Lower lobe of right lung (tissue), 2 donors: Measurements from ENCODE around the gene PRRC2B. TPM values are rescaled to one million over a fixed set of nuclear protein-coding genes. Genes with fewer than 3 reads are reported as not detected.

Experiments used
- ATAC-seq, 2 donors: fragments of 200-7000 bp; cut with Tn5 transposase; one replicate each; pipeline ENCODE4 v1.9.1; 2020 to 2022; ENCODE audit warnings: mild to moderate bottlenecking in 2 of 2, moderate library complexity in 2 of 2
- DNase-seq: peaks from one replicate; pipeline ENCODE4 v3.0.0-alpha.2; 2020
- H3K27ac ChIP-seq: fragments of 200-600 bp; one replicate; pipeline ENCODE4 v1.8.0; 2022
- H3K27me3 ChIP-seq: fragments of 200-600 bp; one replicate; pipeline ENCODE4 v1.8.0; 2022; ENCODE audit warnings: low read depth
- H3K36me3 ChIP-seq: fragments of 200-600 bp; one replicate; pipeline ENCODE4 v1.8.0; 2022; ENCODE audit warnings: mild to moderate bottlenecking
- H3K4me1 ChIP-seq: fragments of 200-600 bp; one replicate; pipeline ENCODE4 v1.8.0; 2022
- H3K4me3 ChIP-seq: fragments of 200-600 bp; one replicate; pipeline ENCODE4 v1.8.0; 2022; ENCODE audit warnings: mild to moderate bottlenecking
- H3K9me3 ChIP-seq: fragments of 200-600 bp; one replicate; pipeline ENCODE4 v1.8.0; 2022
- intact Hi-C: fragments of 100-400 bp; cut with DNase I; formaldehyde crosslinking; loops from one replicate; pipeline ENCODE4 v1.11.0; 2022
- total RNA-seq: library from RNA; stranded (reverse); fragmentation: NEBNext Ultra II Directional; extraction: Animal tissue kit (Norgen Biotek cat#: 25700); gene quantifications from one replicate; pipeline ENCODE4 v1.2.1, GENCODE V29; 2021
- TF ChIP-seq, protein P1 (sequence below): fragments of 200-600 bp; IDR thresholded peaks from one replicate; pipeline ENCODE4 v1.8.0; 2022; ENCODE audit warnings: antibody characterized with exemption, mild to moderate bottlenecking
- donor health status: DM: no; HTN: yes; CAD: no; lungs with severe emphysema.

PRRC2B gene
- total RNA-seq, 1 donor from 2014 or later = 170 TPM

- intact Hi-C loops = no loop called here
- Histone ChIP-seq H3K9me3 (peaks cover 6% of the 10 kb centered on the region), H3K27me3 (no peaks in the 10 kb centered on the region), H3K27ac (no peak overlapping the region), H3K4me3 (no peak overlapping the region), H3K36me3 (peaks cover 93% of the 10 kb centered on the region), H3K4me1 (no peaks in the 10 kb centered on the region)
- DNase-seq (no peak), ATAC-seq (no peak)
- TF ChIP-seq, protein P1, sequence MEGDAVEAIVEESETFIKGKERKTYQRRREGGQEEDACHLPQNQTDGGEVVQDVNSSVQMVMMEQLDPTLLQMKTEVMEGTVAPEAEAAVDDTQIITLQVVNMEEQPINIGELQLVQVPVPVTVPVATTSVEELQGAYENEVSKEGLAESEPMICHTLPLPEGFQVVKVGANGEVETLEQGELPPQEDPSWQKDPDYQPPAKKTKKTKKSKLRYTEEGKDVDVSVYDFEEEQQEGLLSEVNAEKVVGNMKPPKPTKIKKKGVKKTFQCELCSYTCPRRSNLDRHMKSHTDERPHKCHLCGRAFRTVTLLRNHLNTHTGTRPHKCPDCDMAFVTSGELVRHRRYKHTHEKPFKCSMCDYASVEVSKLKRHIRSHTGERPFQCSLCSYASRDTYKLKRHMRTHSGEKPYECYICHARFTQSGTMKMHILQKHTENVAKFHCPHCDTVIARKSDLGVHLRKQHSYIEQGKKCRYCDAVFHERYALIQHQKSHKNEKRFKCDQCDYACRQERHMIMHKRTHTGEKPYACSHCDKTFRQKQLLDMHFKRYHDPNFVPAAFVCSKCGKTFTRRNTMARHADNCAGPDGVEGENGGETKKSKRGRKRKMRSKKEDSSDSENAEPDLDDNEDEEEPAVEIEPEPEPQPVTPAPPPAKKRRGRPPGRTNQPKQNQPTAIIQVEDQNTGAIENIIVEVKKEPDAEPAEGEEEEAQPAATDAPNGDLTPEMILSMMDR = no peak
Observed at GRCh38 chr9:131516930-131517329, 123.0 kb downstream of the PRRC2B start.

DNA sequence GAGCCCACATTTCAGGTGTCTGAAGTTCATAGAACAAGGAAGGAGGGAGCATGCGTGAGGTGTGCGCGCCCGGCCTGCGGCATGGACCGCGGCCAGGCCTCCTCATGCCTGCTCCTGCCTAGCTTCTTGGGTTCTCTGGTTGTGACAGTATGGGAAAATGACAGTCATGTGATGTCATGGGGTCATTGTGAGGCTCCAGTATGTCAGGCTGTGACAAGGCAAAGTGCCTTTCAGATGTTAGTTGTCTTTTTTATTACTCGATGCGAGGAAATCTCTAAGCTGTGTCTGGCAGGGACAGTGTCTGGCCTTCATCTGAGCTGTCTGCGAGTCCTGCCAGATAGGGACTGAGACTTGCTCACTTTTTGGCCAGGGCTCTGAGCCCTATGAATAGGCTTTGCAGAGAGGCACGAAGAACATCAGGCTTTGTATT is 123.9 kb downstream of the PRRC2B start:
- DNase-seq = no peak
- H3K4me3 ChIP-seq = no peak overlapping the region
- peaks cover 94% of the 10 kb centered on the region for H3K36me3 ChIP-seq
- no peaks in the 10 kb centered on the region for H3K27me3 ChIP-seq
- no peaks in the 10 kb centered on the region for H3K4me1 ChIP-seq
- peaks cover 6% of the 10 kb centered on the region for H3K9me3 ChIP-seq
- TF ChIP-seq, protein P1 = no peak
- intact Hi-C loops = no loop called here
- no peak for ATAC-seq
- H3K27ac ChIP-seq = no peak overlapping the region

DNA sequence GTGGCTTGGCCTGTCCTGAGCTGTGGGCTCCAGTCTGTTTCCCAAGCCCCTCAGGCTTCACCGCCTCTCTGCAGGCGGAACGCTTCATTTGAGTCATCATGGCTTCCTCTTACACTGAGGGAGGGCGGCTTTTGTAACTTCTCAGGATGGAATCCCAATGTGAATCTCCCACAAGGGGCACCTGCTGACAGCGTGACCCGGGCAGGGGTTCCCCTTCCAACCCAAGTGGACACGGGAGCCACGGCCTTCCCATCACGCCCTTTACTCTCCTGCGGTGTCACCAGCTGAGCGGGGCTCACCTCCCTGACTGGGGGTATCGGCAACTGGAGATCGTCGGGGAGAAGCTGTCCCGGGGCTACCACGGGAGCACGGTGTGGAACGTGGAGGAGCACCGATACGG is 124.7 kb downstream of the PRRC2B start:
- ATAC-seq (no peak), DNase-seq (no peak)
- intact Hi-C loops = no loop called here
- Histone ChIP-seq H3K27me3 (no peaks in the 10 kb centered on the region), H3K4me3 (no peak overlapping the region), H3K27ac (no peak overlapping the region), H3K4me1 (no peaks in the 10 kb centered on the region), H3K36me3 (peaks cover 94% of the 10 kb centered on the region), H3K9me3 (peaks cover 6% of the 10 kb centered on the region)
- TF ChIP-seq, protein P1 = no peak

DNA sequence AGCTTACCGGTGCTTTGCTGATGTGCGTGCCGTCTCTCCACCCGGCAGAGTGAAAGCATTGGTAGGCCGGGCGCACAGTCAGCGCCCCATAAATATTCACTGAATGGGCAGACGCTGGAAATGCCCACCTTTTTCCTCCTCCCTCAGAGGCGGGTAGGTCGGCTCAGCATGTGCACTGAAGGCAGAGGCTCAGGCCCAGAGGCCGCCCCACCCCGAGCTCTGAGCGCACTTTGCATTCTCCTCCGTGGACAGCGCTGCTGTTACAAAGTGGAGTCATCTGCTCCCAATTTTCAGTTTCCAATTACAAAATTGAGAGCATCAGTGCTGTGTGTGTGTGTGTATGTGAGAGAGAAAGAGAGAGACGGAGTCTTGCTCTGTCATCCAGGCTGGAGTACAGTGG is 126.6 kb downstream of the PRRC2B start:
- Histone ChIP-seq H3K36me3 (peaks cover 94% of the 10 kb centered on the region), H3K4me3 (no peak overlapping the region), H3K27me3 (no peaks in the 10 kb centered on the region), H3K4me1 (no peaks in the 10 kb centered on the region), H3K27ac (no peak overlapping the region), H3K9me3 (peaks cover 3% of the 10 kb centered on the region)
- intact Hi-C loops = no loop called here
- ATAC-seq (no peak), DNase-seq (no peak)
- TF ChIP-seq, protein P1 = no peak

DNA sequence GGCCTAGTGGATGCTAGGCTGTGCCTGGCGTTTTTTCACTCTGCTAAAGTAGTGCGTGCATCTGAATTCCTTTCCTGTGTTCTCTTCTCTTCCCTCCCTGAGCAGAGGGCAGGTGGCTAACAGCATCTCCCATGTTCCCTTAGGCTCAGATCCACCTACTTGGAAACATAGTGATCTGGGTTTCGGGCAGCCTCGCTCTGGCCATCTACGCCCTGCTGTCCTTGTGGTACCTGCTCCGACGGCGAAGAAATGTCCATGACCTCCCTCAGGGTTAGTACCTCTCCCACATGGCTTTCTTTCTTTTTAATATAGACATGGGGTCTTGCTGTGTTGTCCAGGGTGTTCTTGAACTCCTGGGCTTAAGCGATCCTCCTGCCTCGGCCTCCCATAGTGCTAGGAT is 127.3 kb downstream of the PRRC2B start:
- peaks cover 3% of the 10 kb centered on the region for H3K9me3 ChIP-seq
- no peak for DNase-seq
- no peak overlapping the region for H3K27ac ChIP-seq
- ATAC-seq = no peak
- H3K36me3 ChIP-seq = peaks cover 100% of the 10 kb centered on the region
- intact Hi-C loops = no loop called here
- H3K4me3 ChIP-seq = no peak overlapping the region
- TF ChIP-seq, protein P1 = no peak
- H3K27me3 ChIP-seq = no peaks in the 10 kb centered on the region
- no peaks in the 10 kb centered on the region for H3K4me1 ChIP-seq

DNA sequence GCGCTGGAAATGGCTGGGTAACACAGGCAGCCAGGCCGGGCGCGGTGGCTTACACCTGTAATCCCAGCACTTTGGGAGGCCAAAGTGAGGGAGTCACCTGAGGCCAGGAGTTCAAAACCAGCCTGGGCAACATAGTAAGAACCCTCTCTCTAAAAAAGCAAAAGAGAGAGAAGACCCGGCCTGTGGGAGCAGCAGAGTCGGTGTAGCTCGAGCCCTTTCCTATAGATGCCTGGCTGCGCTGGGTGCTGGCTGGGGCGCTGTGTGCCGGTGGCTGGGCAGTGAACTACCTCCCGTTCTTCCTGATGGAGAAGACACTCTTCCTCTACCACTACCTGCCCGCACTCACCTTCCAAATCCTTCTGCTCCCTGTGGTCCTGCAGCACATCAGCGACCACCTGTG is 127.9 kb downstream of the PRRC2B start:
- Histone ChIP-seq H3K9me3 (no peaks in the 10 kb centered on the region), H3K27ac (no peak overlapping the region), H3K27me3 (no peaks in the 10 kb centered on the region), H3K4me1 (no peaks in the 10 kb centered on the region), H3K36me3 (peaks cover 100% of the 10 kb centered on the region), H3K4me3 (no peak overlapping the region)
- TF ChIP-seq, protein P1 = no peak
- ATAC-seq (no peak), DNase-seq (no peak)
- intact Hi-C loops = no loop called here
